Neuron (in vitro differentiated cells): ENCODE measurements around the gene SLC43A1.

Experiments used
- H2AFZ ChIP-seq: one replicate; pipeline ENCODE4 v1.6.1; 2013; ENCODE audit warnings: low read depth, mild to moderate bottlenecking, inconsistent platforms, low read length, moderate library complexity
- H3K27me3 ChIP-seq: one replicate; pipeline ENCODE4 v1.6.1; 2013; ENCODE audit warnings: low read length; ENCODE audit not compliant: insufficient read depth
- H3K36me3 ChIP-seq: one replicate; pipeline ENCODE4 v1.6.1; 2013; ENCODE audit warnings: low read length; ENCODE audit not compliant: insufficient read depth
- H3K4me1 ChIP-seq: one replicate; pipeline ENCODE4 v1.6.1; 2013; ENCODE audit warnings: low read length; ENCODE audit not compliant: insufficient read depth
- H3K4me3 ChIP-seq: 2 replicates; pipeline ENCODE4 v1.5.1; 2013; ENCODE audit warnings: mild to moderate bottlenecking, low read length, moderate library complexity
- H3K9me3 ChIP-seq: one replicate; pipeline ENCODE4 v1.6.1; 2013; ENCODE audit warnings: low read length

Gene SLC43A1

DNA sequence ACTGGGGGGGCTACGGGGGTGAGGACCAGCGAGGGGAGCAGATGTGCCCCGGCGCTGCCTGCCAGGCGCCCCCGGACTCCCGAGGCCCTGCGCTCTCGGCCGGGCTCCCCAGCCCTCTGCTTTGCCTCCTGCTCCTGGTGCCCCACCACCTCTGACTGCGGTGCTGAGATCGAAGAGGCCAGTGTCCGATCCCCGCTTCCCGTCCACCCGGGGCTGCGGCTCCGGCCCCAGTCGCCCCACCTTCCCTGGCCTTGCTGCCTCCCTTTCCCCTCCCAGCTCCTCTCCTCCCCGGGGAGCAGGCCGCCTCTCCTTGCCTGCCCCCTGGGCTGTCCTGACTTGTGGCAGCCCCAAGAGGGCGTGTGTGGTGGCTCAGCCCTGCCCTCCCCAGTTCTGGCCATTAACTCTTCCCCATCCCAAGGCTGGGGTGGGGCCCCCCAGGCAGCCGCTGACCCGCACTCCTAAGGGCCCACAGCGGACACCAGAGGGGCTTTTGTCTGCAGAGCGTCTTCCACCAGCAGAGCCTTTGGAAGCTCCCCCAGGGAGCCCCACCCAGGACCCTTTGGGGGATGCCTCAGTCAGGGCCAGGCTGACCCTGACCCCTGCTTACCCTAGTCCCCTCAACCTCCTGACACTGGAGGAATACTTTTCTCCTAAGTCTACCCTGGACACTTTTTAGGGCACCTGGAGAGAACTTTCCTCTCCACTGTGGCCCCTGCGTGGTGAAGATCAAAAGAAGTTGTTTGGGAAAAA is 38.6 kb downstream of the SLC43A1 start:
- H3K4me1 ChIP-seq = peaks cover 23% of the 10 kb centered on the region
- H3K4me3 ChIP-seq = no peak overlapping the region
- H3K27me3 ChIP-seq = peaks cover 2% of the 10 kb centered on the region

DNA sequence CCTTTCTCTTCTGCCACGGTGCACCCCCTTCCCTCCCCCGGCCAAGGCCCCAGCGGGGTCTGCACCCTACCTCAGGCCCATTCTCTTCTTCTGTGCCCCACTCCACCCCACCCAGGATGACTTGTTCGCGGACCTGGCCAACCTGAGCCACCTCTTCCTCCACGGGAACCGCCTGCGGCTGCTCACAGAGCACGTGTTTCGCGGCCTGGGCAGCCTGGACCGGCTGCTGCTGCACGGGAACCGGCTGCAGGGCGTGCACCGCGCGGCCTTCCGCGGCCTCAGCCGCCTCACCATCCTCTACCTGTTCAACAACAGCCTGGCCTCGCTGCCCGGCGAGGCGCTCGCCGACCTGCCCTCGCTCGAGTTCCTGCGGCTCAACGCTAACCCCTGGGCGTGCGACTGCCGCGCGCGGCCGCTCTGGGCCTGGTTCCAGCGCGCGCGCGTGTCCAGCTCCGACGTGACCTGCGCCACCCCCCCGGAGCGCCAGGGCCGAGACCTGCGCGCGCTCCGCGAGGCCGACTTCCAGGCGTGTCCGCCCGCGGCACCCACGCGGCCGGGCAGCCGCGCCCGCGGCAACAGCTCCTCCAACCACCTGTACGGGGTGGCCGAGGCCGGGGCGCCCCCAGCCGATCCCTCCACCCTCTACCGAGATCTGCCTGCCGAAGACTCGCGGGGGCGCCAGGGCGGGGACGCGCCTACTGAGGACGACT is 39.3 kb downstream of the SLC43A1 start:
- peaks cover 4% of the 10 kb centered on the region for H3K36me3 ChIP-seq
- H2AFZ ChIP-seq = no peak overlapping the region
- H3K4me3 ChIP-seq = no peak overlapping the region
- no peaks in the 10 kb centered on the region for H3K27me3 ChIP-seq
- H3K4me1 ChIP-seq = peaks cover 21% of the 10 kb centered on the region
- no peaks in the 10 kb centered on the region for H3K9me3 ChIP-seq

More for the DNA sequence above, 38.6 kb downstream of the SLC43A1 start:
- peaks cover 2% of the 10 kb centered on the region for H3K36me3 ChIP-seq
- H3K9me3 ChIP-seq = no peaks in the 10 kb centered on the region
- no peak overlapping the region for H2AFZ ChIP-seq

DNA sequence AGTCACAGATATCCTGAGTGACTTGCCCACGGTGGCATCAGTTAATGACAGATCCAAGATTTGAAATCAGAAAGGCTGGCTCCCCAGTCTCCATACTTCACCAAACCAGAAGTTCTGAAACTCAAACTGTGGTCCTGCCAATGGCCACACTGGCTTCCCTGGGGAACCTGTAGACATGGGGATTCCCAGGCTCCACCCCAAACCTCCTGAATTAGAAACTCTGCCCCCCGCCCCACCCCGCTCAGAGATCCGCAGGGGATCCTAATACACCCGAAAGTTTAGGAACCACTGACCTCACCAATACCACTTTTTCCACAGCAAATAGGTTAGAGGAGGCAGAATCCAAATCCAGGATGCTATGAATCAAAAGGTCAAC is 39.8 kb downstream of the SLC43A1 start:
- H3K27me3 ChIP-seq = no peaks in the 10 kb centered on the region
- peaks cover 21% of the 10 kb centered on the region for H3K4me1 ChIP-seq
- peaks cover 4% of the 10 kb centered on the region for H3K36me3 ChIP-seq
- no peak overlapping the region for H3K4me3 ChIP-seq
- no peak overlapping the region for H2AFZ ChIP-seq
- H3K9me3 ChIP-seq = no peaks in the 10 kb centered on the region

DNA sequence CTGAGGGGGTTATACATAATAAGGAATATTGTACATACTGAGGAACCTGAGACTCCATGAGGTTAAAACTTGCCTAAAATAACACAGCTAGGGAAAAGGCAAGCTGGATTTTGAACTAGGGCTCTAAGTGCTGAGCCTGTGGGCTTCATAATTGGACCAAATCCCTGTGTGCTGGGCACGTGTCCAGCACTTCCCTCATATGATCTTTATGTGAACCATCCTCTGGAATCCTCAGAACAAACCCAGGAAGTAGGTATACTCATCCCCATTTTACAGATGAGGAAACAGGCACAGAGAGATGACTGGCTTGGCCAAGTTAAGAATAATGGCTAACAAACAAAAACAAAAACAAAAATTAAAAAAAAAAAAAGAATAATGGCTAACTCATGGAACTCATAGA is 40.3 kb downstream of the SLC43A1 start:
- no peak overlapping the region for H2AFZ ChIP-seq
- no peaks in the 10 kb centered on the region for H3K27me3 ChIP-seq
- no peaks in the 10 kb centered on the region for H3K9me3 ChIP-seq

DNA sequence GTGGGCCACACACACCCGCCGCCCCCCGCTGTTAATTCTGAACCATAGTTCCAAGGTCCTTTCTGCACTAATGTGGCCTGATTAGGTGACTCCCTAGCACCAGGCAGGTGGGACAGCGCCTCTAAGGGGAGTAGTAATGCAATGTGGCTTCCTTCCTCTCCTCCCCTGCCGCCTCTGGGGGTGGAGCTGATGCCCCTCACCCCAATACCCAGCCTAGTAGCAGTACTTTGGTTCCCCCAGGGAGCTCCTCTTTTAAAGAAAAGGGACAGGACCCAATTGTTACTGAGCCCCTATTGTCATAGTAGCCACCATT is 40.7 kb downstream of the SLC43A1 start:
- Histone ChIP-seq H2AFZ (no peak overlapping the region), H3K9me3 (no peaks in the 10 kb centered on the region), H3K4me1 (peaks cover 15% of the 10 kb centered on the region), H3K36me3 (peaks cover 6% of the 10 kb centered on the region), H3K27me3 (no peaks in the 10 kb centered on the region), H3K4me3 (no peak overlapping the region)

More for the DNA sequence above, 40.3 kb downstream of the SLC43A1 start:
- H3K4me3 ChIP-seq = no peak overlapping the region
- peaks cover 4% of the 10 kb centered on the region for H3K36me3 ChIP-seq
- H3K4me1 ChIP-seq = peaks cover 19% of the 10 kb centered on the region

DNA sequence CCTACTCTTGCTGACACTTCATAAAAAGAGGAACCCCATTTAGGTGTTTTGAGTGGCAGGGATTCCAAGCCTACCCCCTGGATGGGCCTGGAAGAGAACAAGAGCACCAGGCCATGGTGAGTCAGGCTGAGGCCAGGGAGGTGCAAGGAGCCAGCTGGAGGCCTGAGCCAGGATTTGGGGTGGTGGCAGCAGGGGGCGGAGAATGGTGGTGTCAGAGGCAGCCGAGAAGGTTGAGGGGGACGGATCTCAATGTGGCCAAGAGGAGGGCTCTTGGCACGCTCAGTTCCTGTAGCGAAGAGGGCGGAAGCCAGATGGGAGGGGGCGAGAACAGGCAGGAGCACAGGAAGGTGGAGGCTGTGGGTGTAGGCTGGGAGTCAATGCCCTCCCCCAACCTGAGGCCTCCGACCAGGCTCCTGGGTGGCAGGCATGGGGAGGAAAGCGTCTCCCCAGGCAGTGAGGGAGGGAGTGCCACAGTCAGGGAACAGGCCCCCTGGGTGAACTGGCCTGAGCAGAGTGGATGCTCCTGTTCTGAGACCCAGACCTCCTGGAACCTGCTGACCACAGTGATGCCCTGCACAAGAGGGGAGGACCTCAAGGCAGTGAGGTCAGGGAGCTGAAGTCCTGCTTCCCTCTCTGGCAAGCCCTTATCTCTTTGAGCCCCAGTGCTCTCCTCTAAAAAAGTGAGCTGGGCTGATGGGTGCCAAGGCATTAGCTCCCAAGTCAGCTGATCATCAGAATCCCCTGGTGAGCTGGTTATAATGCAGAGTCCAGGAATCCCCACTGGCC is 41.3 kb downstream of the SLC43A1 start:
- no peak overlapping the region for H2AFZ ChIP-seq
- H3K9me3 ChIP-seq = no peaks in the 10 kb centered on the region
- no peak overlapping the region for H3K4me3 ChIP-seq
- peaks cover 10% of the 10 kb centered on the region for H3K4me1 ChIP-seq
- H3K36me3 ChIP-seq = peaks cover 11% of the 10 kb centered on the region
- no peaks in the 10 kb centered on the region for H3K27me3 ChIP-seq

DNA sequence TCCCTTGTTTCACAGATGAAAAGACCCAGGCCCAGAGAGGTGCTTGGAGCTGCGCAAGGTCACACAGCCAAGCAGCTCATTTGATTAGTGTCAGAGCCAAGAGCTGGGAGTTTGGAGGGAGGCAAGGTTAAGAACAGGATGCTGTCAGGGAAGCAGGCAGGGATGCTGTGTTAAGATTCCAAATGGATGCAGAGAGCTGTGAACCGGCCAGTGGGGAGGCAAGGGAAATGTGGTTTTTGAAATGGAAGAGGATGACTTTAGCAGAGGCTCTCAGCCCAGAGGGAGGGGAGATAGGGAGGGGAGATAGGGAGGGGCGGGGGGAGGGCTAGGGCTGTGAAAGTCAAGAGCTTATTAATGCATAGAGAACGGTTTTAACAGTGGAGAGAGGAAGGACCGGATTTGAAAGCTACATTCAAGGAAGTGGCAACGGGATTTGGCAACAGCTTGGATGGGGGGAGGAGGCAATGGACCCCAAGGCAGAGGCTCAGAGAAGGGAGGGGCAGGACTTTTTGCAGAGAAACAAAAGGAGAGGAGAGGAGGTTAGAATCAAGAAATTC is 42.1 kb downstream of the SLC43A1 start:
- no peak overlapping the region for H2AFZ ChIP-seq
- H3K9me3 ChIP-seq = no peaks in the 10 kb centered on the region
- H3K4me1 ChIP-seq = peaks cover 1% of the 10 kb centered on the region
- no peak overlapping the region for H3K4me3 ChIP-seq
- peaks cover 19% of the 10 kb centered on the region for H3K36me3 ChIP-seq
- no peaks in the 10 kb centered on the region for H3K27me3 ChIP-seq

DNA sequence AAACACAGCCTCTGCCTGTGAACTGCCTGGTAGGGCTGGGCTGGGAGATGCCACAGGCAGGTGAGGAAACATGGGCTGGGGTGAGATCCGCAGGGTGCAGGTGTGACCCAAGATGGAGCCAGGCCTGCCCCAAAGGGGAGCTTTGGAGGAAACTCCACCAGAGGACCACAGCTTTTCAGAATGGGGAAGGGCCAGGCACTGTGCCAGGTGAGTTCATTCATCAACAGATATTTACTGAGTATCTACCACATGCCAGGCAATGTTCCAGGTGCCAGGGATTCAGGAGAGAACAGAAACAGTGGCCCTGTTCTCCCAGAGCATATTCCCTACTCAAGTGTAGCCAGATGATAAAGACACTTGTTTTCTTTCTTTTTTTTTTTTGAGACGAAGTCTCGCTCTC is 44.0 kb downstream of the SLC43A1 start:
- Histone ChIP-seq H2AFZ (no peak overlapping the region), H3K4me1 (no peaks in the 10 kb centered on the region), H3K36me3 (peaks cover 22% of the 10 kb centered on the region), H3K4me3 (no peak overlapping the region), H3K27me3 (no peaks in the 10 kb centered on the region), H3K9me3 (no peaks in the 10 kb centered on the region)

DNA sequence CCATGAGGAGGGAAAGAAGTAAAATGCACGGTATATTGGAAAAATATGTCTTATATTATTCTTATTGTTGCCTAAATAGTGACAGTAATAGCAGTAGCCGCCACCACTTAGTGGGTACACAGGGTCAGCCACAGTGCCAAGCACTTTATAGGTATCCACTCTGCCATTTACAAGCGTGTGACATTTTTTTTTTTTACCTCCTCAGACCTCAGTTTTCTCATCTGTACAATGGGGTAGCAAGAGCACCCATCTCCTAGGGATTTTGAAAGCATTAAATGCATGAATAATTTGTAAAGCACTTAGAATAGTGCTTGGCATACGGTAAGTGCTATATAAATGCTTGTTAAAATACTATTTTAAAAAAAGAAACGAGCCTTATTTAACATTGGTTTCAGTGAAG is 46.2 kb downstream of the SLC43A1 start:
- Histone ChIP-seq H3K9me3 (no peaks in the 10 kb centered on the region), H3K36me3 (peaks cover 22% of the 10 kb centered on the region), H3K4me1 (peaks cover 3% of the 10 kb centered on the region), H2AFZ (no peak overlapping the region), H3K4me3 (no peak overlapping the region), H3K27me3 (no peaks in the 10 kb centered on the region)

DNA sequence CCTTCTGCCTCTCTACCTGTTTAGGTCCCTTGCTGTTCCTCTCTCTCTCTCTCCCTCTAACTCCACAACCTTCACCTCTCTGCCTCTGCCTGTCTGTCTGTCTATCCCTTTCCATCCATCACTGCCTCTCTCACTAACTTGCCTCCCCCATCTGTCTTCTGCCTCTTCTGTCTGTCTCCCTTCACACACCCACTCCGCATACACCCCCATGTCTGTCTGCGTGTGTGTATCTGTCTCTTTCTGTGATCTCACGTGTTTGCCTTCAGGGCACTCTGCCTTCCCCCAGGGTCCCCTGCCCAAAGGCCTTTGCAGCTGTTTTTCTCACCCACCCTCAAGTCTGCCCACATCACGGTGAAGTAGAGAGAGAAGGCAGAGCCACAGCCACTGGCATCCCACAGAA is 47.2 kb downstream of the SLC43A1 start:
- H3K4me3 ChIP-seq = no peak overlapping the region
- H2AFZ ChIP-seq = no peak overlapping the region
- no peaks in the 10 kb centered on the region for H3K9me3 ChIP-seq
- H3K36me3 ChIP-seq = peaks cover 22% of the 10 kb centered on the region
- peaks cover 12% of the 10 kb centered on the region for H3K4me1 ChIP-seq
- H3K27me3 ChIP-seq = no peaks in the 10 kb centered on the region

DNA sequence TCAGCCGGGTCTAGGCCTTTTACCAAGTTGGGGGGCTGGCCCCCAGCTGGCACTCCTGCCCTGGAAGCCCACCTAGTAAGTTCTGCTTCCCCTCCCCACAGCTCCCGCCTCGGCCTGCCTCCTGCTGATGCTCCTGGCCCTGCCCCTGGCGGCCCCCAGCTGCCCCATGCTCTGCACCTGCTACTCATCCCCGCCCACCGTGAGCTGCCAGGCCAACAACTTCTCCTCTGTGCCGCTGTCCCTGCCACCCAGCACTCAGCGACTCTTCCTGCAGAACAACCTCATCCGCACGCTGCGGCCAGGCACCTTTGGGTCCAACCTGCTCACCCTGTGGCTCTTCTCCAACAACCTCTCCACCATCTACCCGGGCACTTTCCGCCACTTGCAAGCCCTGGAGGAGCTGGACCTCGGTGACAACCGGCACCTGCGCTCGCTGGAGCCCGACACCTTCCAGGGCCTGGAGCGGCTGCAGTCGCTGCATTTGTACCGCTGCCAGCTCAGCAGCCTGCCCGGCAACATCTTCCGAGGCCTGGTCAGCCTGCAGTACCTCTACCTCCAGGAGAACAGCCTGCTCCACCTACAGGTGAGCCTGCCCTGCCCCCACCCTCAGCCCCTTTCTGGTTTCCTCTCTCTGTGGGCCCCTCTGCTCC is 47.9 kb downstream of the SLC43A1 start:
- peaks cover 22% of the 10 kb centered on the region for H3K36me3 ChIP-seq
- no peak overlapping the region for H3K4me3 ChIP-seq
- peaks cover 16% of the 10 kb centered on the region for H3K4me1 ChIP-seq
- H2AFZ ChIP-seq = no peak overlapping the region
- H3K9me3 ChIP-seq = no peaks in the 10 kb centered on the region
- no peaks in the 10 kb centered on the region for H3K27me3 ChIP-seq

DNA sequence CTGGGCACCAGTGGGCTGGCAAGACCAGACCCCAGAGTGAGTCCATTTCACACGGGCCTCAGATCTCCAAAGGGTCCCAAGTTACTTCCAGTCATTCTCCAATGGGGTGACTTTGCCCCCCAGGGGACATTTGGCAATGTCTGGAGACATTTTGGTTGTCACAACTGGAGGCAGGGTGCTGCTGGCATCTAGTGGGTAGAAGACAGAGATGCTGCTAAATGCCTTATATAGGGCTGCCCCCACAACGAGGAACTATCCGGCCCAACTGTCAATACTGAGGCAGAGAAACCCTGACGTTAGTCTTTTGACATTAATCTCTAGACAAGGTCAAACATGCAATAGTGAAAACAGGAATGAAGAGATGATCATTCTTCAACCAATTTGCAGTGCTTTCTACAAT is 48.8 kb downstream of the SLC43A1 start:
- Histone ChIP-seq H3K4me1 (peaks cover 24% of the 10 kb centered on the region), H3K27me3 (no peaks in the 10 kb centered on the region), H2AFZ (no peak overlapping the region), H3K9me3 (no peaks in the 10 kb centered on the region), H3K4me3 (no peak overlapping the region), H3K36me3 (peaks cover 20% of the 10 kb centered on the region)
